ENCODE data around the gene GON4L. TPM values are rescaled to one million over a fixed set of nuclear protein-coding genes. Genes with fewer than 3 reads are reported as not detected.

Gene GON4L
- polyA plus RNA-seq, 1 of the 3 experiments (the other 2 are of a cell fraction), result 16.5 TPM

- Histone ChIP-seq H2AFZ (ENCODE audit: low read depth) (no peak overlapping the region), H3K36me3 (replicated peaks in 1 of 2; ENCODE audit: control insufficient read depth in 1 of 2, insufficient read depth in 2 of 2, low read length in 1 of 2) (peaks cover 10 to 16% of the 10 kb centered on the region in 2 experiments), H3K9ac (no peak overlapping the region), H3K27ac (ENCODE audit: low read depth in 2 of 2, low read length in 1 of 2) (no peak overlapping the region), H3K9me2 (no peaks in the 10 kb centered on the region), H3K4me3 (ENCODE audit: low read depth in 2 of 2, low read length in 1 of 2) (no peak overlapping the region), H3K4me2 (no peak overlapping the region), H3F3A (replicated peaks; ENCODE audit: insufficient read depth) (no peaks in the 10 kb centered on the region), H4K20me1 (ENCODE audit: insufficient read depth) (no peaks in the 10 kb centered on the region), H3K9me3 (no peaks in the 10 kb centered on the region), H3K4me1 (ENCODE audit: control insufficient read depth in 1 of 2, insufficient read depth in 2 of 2, low read depth in 1 of 2, low read length in 1 of 2) (peaks cover 0 to 24% of the 10 kb centered on the region in 2 experiments; a peak in 3 of 4 replicates), H3K79me2 (ENCODE audit: insufficient read depth) (peaks cover 27% of the 10 kb centered on the region), H3K27me3 (ENCODE audit: insufficient read depth) (no peaks in the 10 kb centered on the region)
- WGBS (ENCODE audit: low lambda C conversion rate), result 79% methylated on average over 9 of the region's 9 CpGs
- TF ChIP-seq CTCF (IDR thresholded peaks at IDR 0.05), result no peak
- TF ChIP-seq MXI1 (IDR thresholded peaks at IDR 0.05; ENCODE audit: low read depth, low read length), result no peak
- no peak for TF ChIP-seq FOXJ3 (CRISPR knock-in tag; IDR thresholded peaks at IDR 0.05)
- TF ChIP-seq NFIC (IDR thresholded peaks at IDR 0.05; ENCODE audit: borderline replicate concordance), result peak; percentile 42; the same call in 1 of the 2 replicates
- TF ChIP-seq TAF1 (IDR thresholded peaks at IDR 0.05; ENCODE audit: borderline replicate concordance, low read depth, low read length), result no peak
- ChIA-PET CTCF (interaction anchor here (1.2 kb wide), 1 partner anchor 116 kb away, joined by 3 read pairs; no protein-coding TSS in a partner anchor), POLR2A (interaction anchor here (4.0 kb wide), 1 partner anchor 13 kb away, joined by 32 read pairs; the partner anchor contains the start of gene SYT11)
- no peak for DNase-seq
Observed at GRCh38 chr1:155873860-155874259, 16.8 kb upstream of the GON4L start.

- POLR2A ChIA-PET, result interaction anchor here (1.1 to 4.0 kb wide), 2 partner anchors 12 to 15 kb away, joined by 6 to 32 read pairs; partner anchors contain the start of genes GON4L and SYT11
- WGBS (ENCODE audit: low lambda C conversion rate), result 92% methylated on average over 5 of the region's 5 CpGs
- no peaks in the 10 kb centered on the region for H3K27me3 ChIP-seq (ENCODE audit: insufficient read depth)
Observed at GRCh38 chr1:155872527-155872926, 15.5 kb upstream of the GON4L start.

More at GRCh38 chr1:155872527-155872926, 15.5 kb upstream of the GON4L start:
- DNase-seq, result no peak
- H3K9me3 ChIP-seq, result no peaks in the 10 kb centered on the region
- H3K4me3 ChIP-seq (ENCODE audit: low read depth in 2 of 2, low read length in 1 of 2), result no peak overlapping the region
- no peak overlapping the region for H2AFZ ChIP-seq (ENCODE audit: low read depth)
- CTCF ChIA-PET, result interaction anchor here (0.7 to 1.6 kb wide), 6 partner anchors 10 to 646 kb away, joined by 3 to 5 read pairs (median 4); no protein-coding TSS in a partner anchor
- peaks cover 13 to 21% of the 10 kb centered on the region in 2 experiments for H3K36me3 ChIP-seq (replicated peaks in 1 of 2; ENCODE audit: control insufficient read depth in 1 of 2, insufficient read depth in 2 of 2, low read length in 1 of 2)
- H3K27ac ChIP-seq (ENCODE audit: low read depth in 2 of 2, low read length in 1 of 2), result no peak overlapping the region
- TF ChIP-seq ELF1 (IDR thresholded peaks at IDR 0.05), result no peak
- TF ChIP-seq PBX3 (IDR thresholded peaks at IDR 0.05), result no peak
- TF ChIP-seq CHD2 (IDR thresholded peaks at IDR 0.05; ENCODE audit: low read length, partially characterized antibody), result no peak
- TF ChIP-seq RXRA (IDR thresholded peaks at IDR 0.05; ENCODE audit: borderline replicate concordance, low read depth), result no peak
- no peak for TF ChIP-seq TAF1 (IDR thresholded peaks at IDR 0.05; ENCODE audit: borderline replicate concordance, low read depth, low read length)
- no peak for TF ChIP-seq SIN3A (IDR thresholded peaks at IDR 0.05; ENCODE audit: borderline replicate concordance, low read depth, low read length)
- no peak for TF ChIP-seq USF2 (IDR thresholded peaks at IDR 0.05; ENCODE audit: borderline replicate concordance, low read depth, low read length)
- no peak for TF ChIP-seq EZH2phosphoT487 (IDR thresholded peaks at IDR 0.05; ENCODE audit: borderline replicate concordance, low read depth)
- no peak for TF ChIP-seq EP300 (IDR thresholded peaks at IDR 0.05; ENCODE audit: borderline replicate concordance in 1 of 2, low read depth in 1 of 2, low read length in 1 of 2)
- TF ChIP-seq FOXM1 (IDR thresholded peaks at IDR 0.05; ENCODE audit: low read depth), result no peak
- no peak for TF ChIP-seq ZBTB33 (IDR thresholded peaks at IDR 0.05; ENCODE audit: borderline replicate concordance, low read depth)
- no peak for TF ChIP-seq RAD21 (IDR thresholded peaks at IDR 0.05; ENCODE audit: low read length)
- no peak for TF ChIP-seq MEF2A (IDR thresholded peaks at IDR 0.05; ENCODE audit: borderline replicate concordance, low read depth)
- no peak for TF ChIP-seq POLR2AphosphoS5 (IDR thresholded peaks at IDR 0.05; ENCODE audit: low read depth, low read length)
- TF ChIP-seq NRF1 (IDR thresholded peaks at IDR 0.05; ENCODE audit: low read depth, low read length), result no peak
- TF ChIP-seq MXI1 (IDR thresholded peaks at IDR 0.05; ENCODE audit: low read depth, low read length), result no peak
- no peak for TF ChIP-seq FOSL2 (IDR thresholded peaks at IDR 0.05; ENCODE audit: borderline replicate concordance, low read depth)
- no peak for TF ChIP-seq GABPA (IDR thresholded peaks at IDR 0.05; ENCODE audit: low read depth)
- no peak for TF ChIP-seq FOXJ3 (CRISPR knock-in tag; IDR thresholded peaks at IDR 0.05)
- TF ChIP-seq SMC3 (IDR thresholded peaks at IDR 0.05; ENCODE audit: low read depth, low read length), result no peak
- H3K4me2 ChIP-seq, result no peak overlapping the region
- H3K9ac ChIP-seq, result no peak overlapping the region
- peaks cover 30% of the 10 kb centered on the region for H3K79me2 ChIP-seq (ENCODE audit: insufficient read depth)
- H3K4me1 ChIP-seq (ENCODE audit: control insufficient read depth in 1 of 2, insufficient read depth in 2 of 2, low read depth in 1 of 2, low read length in 1 of 2), result peaks cover 0 to 24% of the 10 kb centered on the region in 2 experiments; a peak in 3 of 4 replicates
- no peaks in the 10 kb centered on the region for H3F3A ChIP-seq (replicated peaks; ENCODE audit: insufficient read depth)
- no peaks in the 10 kb centered on the region for H3K9me2 ChIP-seq
- H4K20me1 ChIP-seq (ENCODE audit: insufficient read depth), result no peaks in the 10 kb centered on the region
